Measurements from ENCODE around the gene SNRNP48.

SNRNP48 gene

DNA sequence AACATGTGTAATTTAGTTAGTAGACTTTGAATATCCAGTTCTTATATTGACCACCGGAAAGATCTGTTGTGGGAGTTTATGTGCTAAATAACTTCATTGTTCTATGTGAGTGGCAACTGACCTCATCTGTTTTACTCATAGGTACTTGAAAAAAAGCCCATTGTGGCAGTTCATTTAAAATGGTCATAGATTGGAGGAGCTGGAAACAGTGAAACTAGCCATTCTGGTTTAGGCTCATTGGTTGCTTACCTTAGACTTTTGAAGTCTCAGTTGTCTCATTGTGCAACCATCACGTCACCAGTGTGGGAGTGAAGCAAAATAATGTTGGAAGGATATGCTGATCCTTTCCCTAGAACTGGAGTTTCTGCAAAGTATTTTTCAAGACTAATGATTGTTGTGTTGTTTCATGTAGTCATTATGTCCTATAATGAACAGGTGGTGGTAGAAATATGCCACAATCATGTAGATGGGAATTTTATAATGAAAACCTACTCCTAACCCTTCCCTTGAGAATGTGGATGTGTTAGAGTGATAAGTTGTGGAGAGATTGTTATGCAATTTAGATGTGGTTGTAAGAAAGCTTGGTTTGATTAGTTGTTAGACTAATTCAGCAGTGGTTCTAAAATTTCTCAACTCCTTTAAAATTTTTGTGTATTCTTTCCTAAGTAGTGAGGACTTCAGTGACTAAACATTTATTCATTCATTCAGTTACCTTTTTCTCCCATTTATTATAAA, 30.2 kb upstream of the SNRNP48 start:
- FAIRE-seq, result peak; percentile 41

DNA sequence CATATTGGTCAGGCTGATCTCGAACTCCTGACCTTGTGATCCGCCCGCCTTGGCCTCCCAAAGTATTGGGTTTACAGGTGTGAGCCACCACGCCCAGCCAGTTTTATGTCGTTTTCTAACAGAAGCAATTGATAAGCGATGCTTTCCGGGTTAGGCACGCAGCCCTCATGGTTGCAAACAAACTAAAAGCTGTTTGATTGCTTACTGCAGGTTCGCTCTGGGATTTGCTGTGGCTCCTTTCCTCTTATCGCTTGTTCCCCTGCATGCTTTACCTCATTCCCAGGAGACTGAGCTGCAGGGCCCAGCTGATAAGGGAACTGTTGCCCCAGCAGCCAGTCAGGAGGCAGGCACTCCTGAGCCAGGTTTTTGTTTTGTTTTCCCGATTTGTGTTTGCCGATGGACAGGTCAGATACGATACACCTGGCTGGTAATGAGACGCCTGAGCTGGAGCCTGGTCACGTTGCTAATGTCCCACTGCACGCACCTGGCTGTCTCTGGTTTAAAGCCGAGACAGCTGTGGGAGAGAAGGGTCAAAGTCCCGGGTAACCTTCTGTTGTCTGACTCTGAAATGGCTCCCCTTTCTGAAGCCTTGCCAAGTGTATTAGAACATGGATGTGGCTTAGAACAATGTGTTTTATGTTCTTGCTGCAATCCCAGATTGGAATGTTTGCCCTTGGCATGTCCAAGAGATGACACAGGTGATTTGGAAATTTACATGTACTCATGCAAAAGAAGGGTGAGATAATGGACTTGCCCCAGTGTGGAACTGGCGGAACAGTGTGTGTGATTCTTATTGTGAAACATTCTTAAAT, 28.6 kb upstream of the SNRNP48 start:
- FAIRE-seq, result no peak

DNA sequence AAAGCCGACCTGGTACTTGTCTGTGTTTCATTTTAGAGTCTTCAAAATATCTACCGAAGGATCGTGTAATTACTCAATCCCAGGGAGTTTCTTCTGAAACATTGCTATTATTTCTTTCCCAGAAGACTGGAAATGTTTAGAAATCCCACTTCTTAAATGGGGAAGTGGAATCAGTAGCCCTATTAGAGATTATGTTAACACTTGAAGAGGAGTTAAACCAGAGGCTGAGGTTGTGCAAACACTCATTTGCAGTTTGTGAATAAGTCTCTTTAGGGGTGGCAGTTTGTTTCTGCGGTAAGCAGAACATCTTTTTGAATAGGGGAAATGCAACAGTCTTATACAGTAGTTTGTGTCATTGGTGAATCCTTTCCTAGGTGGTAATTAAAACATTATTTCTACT, 27.2 kb upstream of the SNRNP48 start:
- FAIRE-seq, result no peak

DNA sequence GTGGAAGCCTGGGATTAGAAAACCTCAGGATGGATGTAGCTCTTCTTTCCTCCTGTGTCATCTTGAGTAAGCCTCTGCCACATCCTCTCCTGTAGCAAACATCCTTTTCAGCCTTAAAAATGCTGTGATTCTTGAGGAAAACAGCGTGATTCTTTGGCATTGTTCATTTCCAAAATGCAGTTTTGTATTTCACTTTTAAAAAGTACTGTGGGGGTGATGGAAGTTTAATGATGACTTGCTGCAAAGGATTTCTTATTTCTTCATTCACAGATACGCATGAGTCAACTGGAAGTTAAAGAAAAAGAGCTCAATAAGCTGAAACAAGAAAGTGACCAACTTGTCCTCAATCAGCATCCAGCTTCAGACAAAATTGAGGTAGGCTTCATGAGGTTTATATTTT, 23.9 kb upstream of the SNRNP48 start:
- no peak for FAIRE-seq

DNA sequence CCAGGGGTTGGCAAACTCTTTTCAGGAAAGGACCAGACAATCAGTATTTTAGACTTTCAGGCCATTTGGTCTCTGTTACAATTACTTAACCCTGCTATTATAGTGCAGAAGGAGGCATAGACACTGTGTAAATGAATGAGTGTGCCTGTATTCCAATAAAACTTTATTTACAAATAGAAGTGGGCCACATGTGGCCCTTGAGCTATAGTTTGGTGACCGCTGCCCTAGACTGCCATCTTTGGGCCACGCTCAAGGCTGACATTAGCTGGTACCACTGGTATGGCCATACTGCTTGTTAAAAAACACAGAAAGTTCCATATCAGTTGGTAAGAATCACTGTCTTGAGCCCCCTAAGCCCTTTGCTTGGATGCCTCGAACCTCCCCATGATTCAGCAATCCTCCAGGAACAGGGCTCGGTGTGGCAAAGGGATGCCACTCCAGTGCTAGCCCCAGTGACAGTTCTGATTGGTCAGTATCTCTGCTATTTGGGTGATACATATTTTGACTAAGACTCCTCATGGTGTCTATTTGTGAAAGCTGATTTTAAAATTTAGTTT, 23.3 kb upstream of the SNRNP48 start:
- FAIRE-seq, result no peak

DNA sequence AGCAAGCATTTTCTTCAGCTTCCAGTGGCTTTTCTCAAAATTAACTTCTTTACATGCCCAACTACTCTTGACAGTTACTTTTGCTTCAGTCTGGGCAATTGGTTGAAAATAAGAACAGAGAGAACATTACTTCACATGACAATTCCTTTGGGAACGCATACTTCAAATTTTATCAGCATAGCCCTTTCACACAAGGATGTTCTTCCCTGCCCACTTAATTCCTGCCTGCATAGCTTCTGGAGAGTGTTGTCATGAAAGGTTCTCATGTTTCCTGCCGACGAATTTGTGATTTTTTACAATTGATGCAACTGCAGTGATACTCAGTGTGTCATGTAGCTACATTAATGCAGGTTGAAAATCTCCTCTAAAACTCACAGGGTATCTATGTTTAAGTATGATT, 22.0 kb upstream of the SNRNP48 start:
- FAIRE-seq, result no peak

DNA sequence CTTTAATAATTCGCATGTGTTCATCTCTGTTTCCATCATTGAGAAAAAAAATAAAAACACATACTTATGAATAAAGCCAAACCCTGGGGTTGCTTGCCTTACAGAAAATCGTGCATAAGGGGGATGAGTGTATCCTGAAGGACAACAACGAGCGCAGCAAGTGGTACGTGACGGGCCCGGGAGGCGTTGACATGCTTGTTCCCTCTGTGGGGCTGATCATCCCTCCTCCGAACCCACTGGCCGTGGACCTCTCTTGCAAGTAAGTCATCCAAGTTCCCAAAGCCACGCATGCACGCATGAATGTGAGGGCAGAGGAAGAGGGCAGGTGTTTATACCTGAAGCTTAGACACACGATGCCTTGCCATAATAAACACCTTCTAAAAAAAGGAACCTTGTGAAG, 20.9 kb upstream of the SNRNP48 start:
- no peak for FAIRE-seq

DNA sequence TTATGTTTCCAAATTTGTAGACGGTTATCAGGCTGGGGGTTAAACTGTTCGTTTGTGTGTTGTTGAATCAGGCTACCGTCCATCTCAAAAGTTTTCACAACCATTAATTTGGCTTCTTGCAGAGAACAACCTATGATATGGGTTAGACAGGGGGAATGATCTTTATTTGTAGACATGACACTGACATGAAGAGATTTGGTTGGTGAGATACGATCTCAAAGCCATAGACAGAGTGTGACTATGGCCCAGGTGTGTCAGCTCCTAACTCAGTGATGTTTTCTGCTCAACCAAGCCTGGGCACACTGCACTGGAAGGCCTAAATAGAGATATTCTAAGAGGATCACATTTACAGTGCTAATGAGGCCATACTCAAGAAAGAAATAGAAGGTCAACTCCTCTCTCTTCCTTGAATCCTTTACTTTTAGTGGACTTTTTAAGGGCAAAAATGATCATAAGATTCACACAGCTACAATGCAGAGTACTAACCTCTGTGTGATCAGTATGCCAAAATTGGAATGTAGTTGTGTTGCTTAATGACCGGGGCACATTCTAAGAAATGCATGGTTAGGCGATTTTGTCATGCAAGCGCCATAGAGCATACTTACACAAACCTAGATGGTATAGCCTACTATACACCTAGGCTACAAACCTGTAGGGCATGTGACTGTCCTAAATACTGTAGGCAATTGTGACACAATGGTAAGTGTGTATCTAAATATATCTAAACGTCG, 17.6 kb upstream of the SNRNP48 start:
- no peak for FAIRE-seq

DNA sequence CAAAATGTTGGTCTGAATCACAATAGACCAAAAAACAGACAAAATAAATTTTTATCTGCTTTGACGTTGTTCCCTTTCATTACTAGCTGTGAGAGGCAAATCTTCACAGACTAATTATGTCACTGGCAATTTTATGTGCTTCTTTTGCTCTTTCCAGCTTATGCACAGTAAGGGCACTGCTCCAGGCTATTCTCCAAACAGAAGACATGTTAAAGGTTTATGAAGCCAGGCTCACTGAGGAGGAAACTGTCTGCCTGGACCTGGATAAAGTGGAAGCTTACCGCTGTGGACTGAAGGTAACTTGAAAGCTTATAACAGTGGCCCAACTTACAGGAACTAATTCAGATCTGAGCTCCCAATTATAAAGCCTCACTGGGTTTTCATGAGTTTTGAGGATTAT, 15.5 kb upstream of the SNRNP48 start:
- FAIRE-seq, result no peak

DNA sequence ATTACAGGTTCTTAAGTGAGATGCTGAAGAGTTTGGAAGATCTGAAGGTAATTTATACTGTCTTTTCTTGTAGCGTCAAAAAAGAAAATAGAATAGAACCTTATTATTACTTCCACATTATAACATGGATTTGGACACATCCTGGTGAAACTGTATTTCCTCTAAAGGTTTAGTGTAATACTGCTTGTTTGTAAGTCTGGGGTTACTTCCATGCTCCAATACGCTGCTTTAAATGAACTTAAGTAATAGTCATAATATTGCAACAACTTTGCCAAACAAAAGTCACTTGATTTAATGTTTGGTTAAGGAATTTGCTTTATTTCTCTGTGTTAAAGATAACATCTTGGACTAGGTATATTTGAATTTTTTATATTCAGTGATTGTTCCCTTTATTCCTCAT, 11.5 kb upstream of the SNRNP48 start:
- peak; percentile 73 for FAIRE-seq

DNA sequence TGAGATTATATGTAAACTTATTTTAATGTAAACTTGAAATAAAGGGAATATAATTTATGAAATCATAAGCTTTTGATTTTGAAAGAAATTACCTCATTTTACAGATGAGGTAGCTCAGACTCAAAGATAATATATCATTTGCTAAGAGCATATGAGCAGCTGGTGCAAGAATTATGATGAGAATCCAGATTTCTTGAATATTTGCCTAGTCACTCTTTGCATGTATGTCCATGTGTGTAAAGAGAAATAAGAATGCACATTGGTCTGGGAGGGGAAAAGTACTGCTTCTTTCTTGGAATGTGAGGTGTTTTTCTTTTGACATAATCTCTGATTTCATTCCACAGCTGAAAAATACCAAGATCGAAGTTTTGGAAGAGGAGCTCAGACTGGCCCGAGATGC, 11.1 kb upstream of the SNRNP48 start:
- no peak for FAIRE-seq

DNA sequence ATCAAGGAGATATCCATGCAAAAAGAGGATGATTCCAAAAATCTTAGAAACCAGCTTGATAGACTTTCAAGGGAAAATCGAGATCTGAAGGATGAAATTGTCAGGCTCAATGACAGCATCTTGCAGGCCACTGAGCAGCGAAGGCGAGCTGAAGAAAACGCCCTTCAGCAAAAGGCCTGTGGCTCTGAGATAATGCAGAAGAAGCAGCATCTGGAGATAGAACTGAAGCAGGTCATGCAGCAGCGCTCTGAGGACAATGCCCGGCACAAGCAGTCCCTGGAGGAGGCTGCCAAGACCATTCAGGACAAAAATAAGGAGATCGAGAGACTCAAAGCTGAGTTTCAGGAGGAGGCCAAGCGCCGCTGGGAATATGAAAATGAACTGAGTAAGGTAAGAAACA, 10.1 kb upstream of the SNRNP48 start:
- FAIRE-seq, result no peak

DNA sequence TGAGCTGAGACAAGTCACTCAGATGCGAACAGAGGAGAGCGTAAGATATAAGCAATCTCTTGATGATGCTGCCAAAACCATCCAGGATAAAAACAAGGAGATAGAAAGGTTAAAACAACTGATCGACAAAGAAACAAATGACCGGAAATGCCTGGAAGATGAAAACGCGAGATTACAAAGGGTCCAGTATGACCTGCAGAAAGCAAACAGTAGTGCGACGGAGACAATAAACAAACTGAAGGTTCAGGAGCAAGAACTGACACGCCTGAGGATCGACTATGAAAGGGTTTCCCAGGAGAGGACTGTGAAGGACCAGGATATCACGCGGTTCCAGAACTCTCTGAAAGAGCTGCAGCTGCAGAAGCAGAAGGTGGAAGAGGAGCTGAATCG, 9.5 kb upstream of the SNRNP48 start:
- no peak for FAIRE-seq

DNA sequence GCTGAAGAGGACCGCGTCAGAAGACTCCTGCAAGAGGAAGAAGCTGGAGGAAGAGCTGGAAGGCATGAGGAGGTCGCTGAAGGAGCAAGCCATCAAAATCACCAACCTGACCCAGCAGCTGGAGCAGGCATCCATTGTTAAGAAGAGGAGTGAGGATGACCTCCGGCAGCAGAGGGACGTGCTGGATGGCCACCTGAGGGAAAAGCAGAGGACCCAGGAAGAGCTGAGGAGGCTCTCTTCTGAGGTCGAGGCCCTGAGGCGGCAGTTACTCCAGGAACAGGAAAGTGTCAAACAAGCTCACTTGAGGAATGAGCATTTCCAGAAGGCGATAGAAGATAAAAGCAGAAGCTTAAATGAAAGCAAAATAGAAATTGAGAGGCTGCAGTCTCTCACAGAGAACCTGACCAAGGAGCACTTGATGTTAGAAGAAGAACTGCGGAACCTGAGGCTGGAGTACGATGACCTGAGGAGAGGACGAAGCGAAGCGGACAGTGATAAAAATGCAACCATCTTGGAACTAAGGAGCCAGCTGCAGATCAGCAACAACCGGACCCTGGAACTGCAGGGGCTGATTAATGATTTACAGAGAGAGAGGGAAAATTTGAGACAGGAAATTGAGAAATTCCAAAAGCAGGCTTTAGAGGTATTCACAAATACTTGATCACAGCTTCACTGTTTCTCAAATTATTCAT, 8.9 kb upstream of the SNRNP48 start:
- FAIRE-seq, result no peak

DNA sequence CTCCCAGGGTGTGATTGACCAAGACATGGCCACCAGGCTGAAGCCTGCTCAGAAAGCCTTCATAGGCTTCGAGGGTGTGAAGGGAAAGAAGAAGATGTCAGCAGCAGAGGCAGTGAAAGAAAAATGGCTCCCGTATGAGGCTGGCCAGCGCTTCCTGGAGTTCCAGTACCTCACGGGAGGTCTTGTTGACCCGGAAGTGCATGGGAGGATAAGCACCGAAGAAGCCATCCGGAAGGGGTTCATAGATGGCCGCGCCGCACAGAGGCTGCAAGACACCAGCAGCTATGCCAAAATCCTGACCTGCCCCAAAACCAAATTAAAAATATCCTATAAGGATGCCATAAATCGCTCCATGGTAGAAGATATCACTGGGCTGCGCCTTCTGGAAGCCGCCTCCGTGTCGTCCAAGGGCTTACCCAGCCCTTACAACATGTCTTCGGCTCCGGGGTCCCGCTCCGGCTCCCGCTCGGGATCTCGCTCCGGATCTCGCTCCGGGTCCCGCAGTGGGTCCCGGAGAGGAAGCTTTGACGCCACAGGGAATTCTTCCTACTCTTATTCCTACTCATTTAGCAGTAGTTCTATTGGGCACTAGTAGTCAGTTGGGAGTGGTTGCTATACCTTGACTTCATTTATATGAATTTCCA, 4.6 kb upstream of the SNRNP48 start:
- FAIRE-seq, result no peak

DNA sequence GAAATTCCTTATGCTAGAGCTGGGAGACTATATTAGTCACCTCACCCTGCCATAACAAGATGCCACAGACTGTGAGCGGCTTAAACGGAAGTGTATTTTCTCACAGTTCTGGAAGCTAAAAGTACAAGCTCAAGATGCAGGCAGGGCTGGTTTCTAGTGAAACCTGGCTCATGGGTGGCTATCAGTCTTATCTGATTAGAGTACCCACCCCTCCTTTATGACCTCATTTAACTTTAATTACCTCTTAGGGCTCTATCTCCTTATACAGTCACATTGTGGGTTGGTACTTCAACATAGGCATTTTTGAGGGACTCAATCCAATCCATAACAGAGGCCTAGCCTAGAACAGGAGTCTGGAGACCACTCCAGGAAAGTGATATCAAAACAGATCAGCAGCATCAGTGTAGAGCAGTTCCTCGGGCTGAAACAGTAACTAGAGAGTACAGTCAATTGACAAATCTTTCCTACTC, 2.3 kb upstream of the SNRNP48 start:
- FAIRE-seq, result peak; percentile 36

DNA sequence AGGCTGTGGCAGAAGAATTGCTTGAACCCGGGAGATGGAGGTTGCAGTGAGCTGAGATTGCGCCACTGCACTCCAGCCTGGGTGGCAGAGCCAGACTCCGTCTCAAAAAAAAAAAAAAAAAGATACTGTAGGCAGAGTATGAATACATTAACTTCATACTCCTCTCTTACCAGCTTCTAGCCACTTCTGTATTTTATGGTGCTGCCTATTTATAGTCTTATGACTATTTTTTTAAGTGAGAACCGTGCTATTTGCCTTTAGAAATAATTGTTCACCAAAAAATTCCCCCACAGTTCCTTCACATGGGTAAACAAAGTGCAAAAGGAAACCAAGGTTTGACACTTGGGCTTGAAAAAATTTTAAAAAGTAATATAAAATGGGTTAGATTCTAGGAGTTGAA, 1.5 kb upstream of the SNRNP48 start:
- no peak for FAIRE-seq

DNA sequence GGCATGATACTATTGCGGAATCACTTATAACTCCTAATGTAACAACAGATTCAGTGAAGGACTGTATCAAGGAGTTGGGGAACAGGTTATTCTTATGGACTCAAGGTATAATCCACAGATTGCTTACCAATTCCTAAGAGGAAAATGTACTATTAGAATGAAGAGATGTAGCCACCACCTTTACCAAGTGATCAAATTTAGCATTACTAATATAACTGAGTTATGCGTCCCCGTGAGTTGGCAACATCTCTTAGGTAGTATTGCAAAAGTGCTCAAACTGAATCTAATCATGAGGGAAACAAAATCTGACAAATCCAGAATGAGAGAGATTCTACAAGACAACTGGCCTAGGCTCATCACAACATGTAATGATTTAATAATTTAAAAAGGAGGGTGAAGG, 777 bp upstream of the SNRNP48 start:
- no peak for FAIRE-seq

DNA sequence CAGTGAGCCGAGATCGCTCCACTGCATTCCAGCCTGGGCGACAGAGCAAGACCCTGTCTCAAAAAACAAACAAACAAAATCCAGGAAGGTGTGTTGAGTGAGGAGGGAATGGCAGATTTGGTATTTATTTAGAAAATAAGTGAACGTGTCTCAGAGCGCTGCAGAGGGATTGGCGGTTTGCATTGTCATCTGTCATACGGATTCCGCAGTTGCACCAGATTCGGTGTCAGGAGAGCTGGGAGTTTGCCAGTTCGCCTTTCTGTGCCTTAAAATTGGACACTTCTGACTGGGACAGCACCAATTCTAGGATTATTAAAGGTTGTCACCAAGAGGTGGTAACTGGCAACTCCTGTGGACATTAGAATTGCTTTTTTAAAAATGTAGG, 912 bp downstream of the SNRNP48 start:
- no peak for FAIRE-seq

DNA sequence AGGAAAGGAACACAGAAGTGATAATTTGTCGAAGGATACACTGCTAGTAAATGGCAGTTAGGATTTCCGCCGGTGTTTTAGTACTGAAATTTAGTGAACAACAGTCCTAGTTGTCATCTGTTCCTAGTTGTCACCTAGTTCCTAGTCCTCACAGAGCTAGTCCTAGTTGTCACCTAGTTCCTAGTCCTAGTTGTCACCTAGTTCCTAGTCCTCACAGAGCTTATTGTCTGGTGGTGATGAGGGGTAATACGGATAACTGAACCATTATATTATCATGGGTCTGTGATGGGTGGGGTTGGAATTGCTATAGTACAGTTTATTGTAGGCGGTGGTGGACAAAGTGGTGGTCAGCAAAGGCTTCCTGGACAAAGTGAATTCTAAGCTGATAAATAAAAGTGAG, 1.8 kb downstream of the SNRNP48 start:
- no peak for FAIRE-seq

DNA sequence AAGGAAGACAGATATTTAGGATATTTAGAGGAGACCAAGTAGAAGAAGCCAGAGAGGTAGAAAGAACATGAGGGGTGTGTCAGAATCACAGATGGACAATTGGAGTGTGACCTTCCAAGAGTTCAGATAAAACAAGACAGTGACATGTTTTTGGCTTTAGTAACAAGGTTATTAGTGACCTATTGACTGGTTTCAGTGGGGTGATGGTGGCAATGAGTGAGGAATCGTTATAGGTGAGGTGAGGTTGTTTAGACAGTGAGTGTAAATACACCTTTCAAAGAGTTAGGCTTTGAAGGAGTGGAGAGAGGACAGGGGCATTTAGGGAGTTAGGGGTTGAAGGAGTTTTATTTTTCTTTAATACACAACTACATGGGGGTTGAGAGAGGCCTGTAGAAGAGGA, 3.2 kb downstream of the SNRNP48 start:
- FAIRE-seq, result no peak

DNA sequence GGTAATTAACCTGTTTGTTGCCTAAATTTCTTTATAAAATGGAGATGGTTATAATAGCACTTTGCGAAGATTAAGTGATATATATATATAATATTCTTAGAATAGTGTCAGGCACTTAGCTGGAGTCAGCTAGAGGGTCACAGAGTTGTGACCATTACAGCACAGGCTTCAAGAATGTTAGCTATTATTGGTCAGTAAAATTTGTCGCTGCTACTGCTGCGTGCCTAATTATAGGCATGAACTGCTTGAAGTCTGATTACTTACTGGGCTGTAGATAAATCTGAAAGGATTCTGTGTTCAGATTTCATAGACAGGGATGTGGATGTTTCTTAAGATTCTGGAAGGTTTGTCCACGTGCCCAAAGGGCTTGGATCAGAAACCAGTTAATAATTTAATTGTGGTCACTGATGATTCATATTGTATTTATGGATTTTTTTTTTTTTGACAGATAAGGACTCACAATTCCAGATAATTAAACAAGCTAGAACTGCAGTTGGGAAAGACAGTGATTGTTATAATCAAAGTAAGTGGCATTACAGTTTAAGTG, 4.7 kb downstream of the SNRNP48 start:
- FAIRE-seq, result no peak
